GM18505 (cell line): ENCODE data around the gene NAA80.

Experiments
- ATAC-seq: cut with Tn5 transposase; IDR thresholded peaks from one replicate; pipeline ENCODE4 v1.9.1; 2021; ENCODE audit not compliant: unreplicated experiment
- POLR2A ChIP-seq: IDR thresholded peaks from 4 replicates; pipeline ENCODE4 v1.6.1; 2011; ENCODE audit warnings: borderline replicate concordance; ENCODE audit not compliant: insufficient read depth, insufficient read length; ENCODE audit errors: extremely low read depth

The NAA80 gene

GRCh38 chr3:50324351-50325112 is 25.3 kb upstream of the NAA80 start:
- ATAC-seq, result no peak
- TF ChIP-seq POLR2A, result no peak

- no peak for ATAC-seq
- no peak for TF ChIP-seq POLR2A
Measured at GRCh38 chr3:50323614-50324199, 24.5 kb upstream of the NAA80 start.

- no peak for TF ChIP-seq POLR2A
- ATAC-seq, result no peak
Measured at GRCh38 chr3:50323092-50323600, 23.9 kb upstream of the NAA80 start.

GRCh38 chr3:50322386-50323091 is 23.3 kb upstream of the NAA80 start, which contains the start of gene HYAL2:
HYAL2 (minus strand) TSS chr3:50322745; CDS start chr3:50320489, 2,256 bp downstream.
- no peak for TF ChIP-seq POLR2A
- ATAC-seq, result no peak

GRCh38 chr3:50322115-50322385 is 22.8 kb upstream of the NAA80 start:
- ATAC-seq, result no peak
- TF ChIP-seq POLR2A, result no peak

- ATAC-seq, result peak; percentile 63
- peak; percentile 73 for TF ChIP-seq POLR2A
Measured at GRCh38 chr3:50321336-50322114, 22.3 kb upstream of the NAA80 start.

- ATAC-seq, result peak; percentile 41
- no peak for TF ChIP-seq POLR2A
Measured at GRCh38 chr3:50320853-50321335, 21.7 kb upstream of the NAA80 start.

GRCh38 chr3:50319894-50320625 is 20.9 kb upstream of the NAA80 start:
- TF ChIP-seq POLR2A, result no peak
- no peak for ATAC-seq

- TF ChIP-seq POLR2A, result no peak
- ATAC-seq, result no peak
Measured at GRCh38 chr3:50319181-50319893, 20.1 kb upstream of the NAA80 start.

- ATAC-seq, result no peak
- TF ChIP-seq POLR2A, result no peak
Measured at GRCh38 chr3:50318615-50319014, 19.4 kb upstream of the NAA80 start.

- no peak for TF ChIP-seq POLR2A
- no peak for ATAC-seq
Measured at GRCh38 chr3:50318163-50318562, 19.0 kb upstream of the NAA80 start.

- no peak for ATAC-seq
Measured at GRCh38 chr3:50317300-50317699, 18.1 kb upstream of the NAA80 start.

More at GRCh38 chr3:50317300-50317699, 18.1 kb upstream of the NAA80 start:
- TF ChIP-seq POLR2A, result no peak
